NCI-H345 treated with DMSO at 0.1 percent for 48 hours (cell line): ENCODE results near the gene SDR39U1.
A peak's percentile ranks its signal among the peaks of the same experiment; 100 is the strongest.

Experiments used
- DNase-seq: peaks from one replicate; lab custom pipeline; 2025; ENCODE audit not compliant: unreplicated experiment; lab: John Stamatoyannopoulos, UW

SDR39U1 gene

GRCh38 chr14:24443053-24443665 lies 583 bp upstream of the SDR39U1 start:
- DNase-seq, result no peak

- DNase-seq, result no peak
Measured at GRCh38 chr14:24441904-24442239, 704 bp downstream of the SDR39U1 start.

GRCh38 chr14:24441485-24441884 lies 1.1 kb downstream of the SDR39U1 start:
- DNase-seq, result no peak

GRCh38 chr14:24440606-24441399 lies 1.8 kb downstream of the SDR39U1 start:
- no peak for DNase-seq

- no peak for DNase-seq
Measured at GRCh38 chr14:24439830-24440605, 2.6 kb downstream of the SDR39U1 start.

GRCh38 chr14:24439257-24439656 lies 3.3 kb downstream of the SDR39U1 start:
- DNase-seq, result no peak

GRCh38 chr14:24438223-24439097 lies 4.1 kb downstream of the SDR39U1 start:
- DNase-seq, result no peak

GRCh38 chr14:24437736-24438067 lies 4.9 kb downstream of the SDR39U1 start:
- DNase-seq, result no peak

- no peak for DNase-seq
Measured at GRCh38 chr14:24437020-24437735, 5.4 kb downstream of the SDR39U1 start.

- peak; percentile 32 for DNase-seq
Measured at GRCh38 chr14:24436355-24437019, 6.1 kb downstream of the SDR39U1 start.

GRCh38 chr14:24435998-24436354 lies 6.6 kb downstream of the SDR39U1 start:
- DNase-seq, result no peak

GRCh38 chr14:24435192-24435810 lies 7.3 kb downstream of the SDR39U1 start:
- DNase-seq, result no peak

- DNase-seq, result no peak
Measured at GRCh38 chr14:24434676-24435075, 7.9 kb downstream of the SDR39U1 start.

GRCh38 chr14:24434036-24434435 lies 8.5 kb downstream of the SDR39U1 start:
- no peak for DNase-seq

- DNase-seq, result no peak
Measured at GRCh38 chr14:24432259-24433131, 10.1 kb downstream of the SDR39U1 start.

GRCh38 chr14:24431569-24432258 lies 10.9 kb downstream of the SDR39U1 start:
- DNase-seq, result peak; percentile 81

- no peak for DNase-seq
Measured at GRCh38 chr14:24430682-24431568, 11.7 kb downstream of the SDR39U1 start.
